Activated T-cell treated with anti-CD3 and anti-CD28 coated beads for 24 hours (primary cell): ENCODE data around the gene DEFB131B.
"Not testable (repeated sequence)": the region's sequence is repeated elsewhere in the genome, so short reads cannot be mapped to it uniquely, and the experiment has no call there.

Experiments
- DNase-seq: peaks from one replicate; pipeline ENCODE4 v3.0.0-alpha.2; 2020; ENCODE audit warnings: low read depth

The DEFB131B gene

GRCh38 chr11:71878059-71878458, at the start of gene DEFB131B:
DEFB131B (plus strand) TSS chr11:71878453; CDS start chr11:71878453, 0 bp downstream.
- not testable (repeated sequence) for DNase-seq

GRCh38 chr11:71829247-71829646, 49.0 kb upstream of the DEFB131B start:
- DNase-seq: not testable (repeated sequence)

DNA sequence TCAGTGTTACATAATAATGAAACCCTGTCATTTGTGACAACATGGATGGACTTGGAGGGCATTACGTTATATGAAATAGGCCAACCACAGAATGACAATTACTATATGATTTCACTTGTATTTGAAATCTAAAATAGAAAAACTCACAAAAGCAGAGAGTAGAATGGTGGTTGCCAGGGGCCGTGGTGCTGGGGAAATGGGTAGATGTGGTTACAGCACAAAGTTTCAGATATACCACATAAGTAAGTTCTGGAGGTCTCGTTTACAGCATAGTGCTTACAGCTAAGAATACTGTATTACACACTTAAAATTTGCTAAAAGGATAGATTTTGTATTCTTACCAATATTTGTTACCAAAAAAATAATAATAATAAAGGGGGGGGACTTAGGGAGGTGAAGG, 48.6 kb upstream of the DEFB131B start:
- DNase-seq: not testable (repeated sequence)

DNA sequence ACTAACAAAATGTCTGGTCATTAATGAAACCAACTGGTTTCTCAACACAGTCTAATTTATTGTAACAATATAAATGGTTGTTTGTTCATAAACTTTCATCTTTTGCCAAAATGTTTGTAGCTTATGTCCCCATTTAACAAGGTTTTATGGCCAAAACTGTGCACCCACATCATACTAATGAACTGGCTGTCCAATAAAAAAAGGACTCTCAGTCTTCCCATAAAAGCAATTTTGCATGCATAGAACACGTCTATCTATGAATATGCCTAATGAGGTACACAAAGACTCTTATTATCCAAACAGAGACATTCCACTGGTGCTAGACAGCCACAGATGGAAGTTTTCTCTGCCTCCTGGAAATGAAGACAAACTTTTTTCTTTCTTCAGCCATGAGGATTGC, 45.4 kb upstream of the DEFB131B start, which contains the start of gene DEFB108B:
TSS of gene DEFB108B (plus strand) at position 390 of the 400 bp plus-strand sequence. CDS start at position 390, 0 bp downstream.
- DNase-seq: not testable (repeated sequence)

DNA sequence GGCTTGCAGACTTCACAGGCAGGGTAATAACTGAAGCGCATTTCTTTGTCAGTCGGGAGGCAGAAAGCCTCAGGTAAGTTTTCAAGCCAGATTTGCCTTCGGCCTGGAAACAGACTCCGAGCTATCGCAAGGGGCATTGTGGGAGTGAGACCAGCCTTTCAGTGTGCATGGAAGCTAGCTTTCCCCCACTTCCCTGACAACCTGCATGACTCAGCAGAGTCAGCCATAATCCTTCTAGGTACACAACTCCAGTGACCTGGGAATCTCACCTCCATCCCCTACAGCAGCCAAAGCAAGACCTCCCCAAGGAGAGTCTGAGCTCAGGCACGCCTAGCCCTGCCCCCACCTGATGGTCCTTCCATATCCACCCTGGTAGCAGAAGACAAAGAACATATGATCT, 35.5 kb upstream of the DEFB131B start:
- not testable (repeated sequence) for DNase-seq

DNA sequence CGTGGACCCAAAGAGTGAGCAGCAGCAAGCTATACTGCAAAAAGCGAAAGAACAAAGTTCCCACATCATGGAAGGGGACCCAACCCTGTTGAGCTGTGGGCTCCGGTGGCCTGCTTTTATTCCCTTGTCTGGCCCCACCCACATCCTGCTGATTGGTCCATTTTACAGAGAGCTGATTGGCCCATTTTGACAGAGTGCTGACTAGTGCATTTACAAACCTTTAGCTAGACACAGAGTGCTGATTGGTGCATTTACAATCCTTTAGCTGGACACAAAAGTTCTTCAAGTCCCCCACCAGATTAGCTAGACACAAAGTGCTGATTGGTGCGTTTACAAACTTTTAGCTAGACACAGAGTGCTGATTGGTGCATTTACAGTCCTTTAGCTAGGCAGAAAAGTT, 34.9 kb upstream of the DEFB131B start:
- DNase-seq: not testable (repeated sequence)

- no peak for DNase-seq
These were observed 34.4 kb upstream of the DEFB131B start for GRCh38 chr11:71843858-71844257.

DNA sequence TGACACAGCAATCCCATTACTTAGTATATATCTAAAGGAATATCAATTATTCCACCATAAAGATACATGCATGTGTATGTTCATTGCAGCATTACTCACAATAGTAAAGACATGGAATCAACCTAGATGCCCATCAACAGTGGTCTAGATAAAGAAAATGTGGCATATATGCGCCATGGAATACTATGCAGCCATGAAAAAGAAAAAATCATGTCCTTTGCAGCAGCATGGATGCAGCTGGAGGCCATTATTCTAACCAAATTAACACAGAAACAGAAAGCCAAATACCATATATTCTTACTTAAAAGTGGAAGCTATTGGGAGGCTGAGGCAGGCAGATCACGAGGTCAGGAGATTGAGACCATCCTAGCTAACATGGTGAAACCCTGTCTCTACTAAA, 24.4 kb upstream of the DEFB131B start:
- DNase-seq: not testable (repeated sequence)

DNA sequence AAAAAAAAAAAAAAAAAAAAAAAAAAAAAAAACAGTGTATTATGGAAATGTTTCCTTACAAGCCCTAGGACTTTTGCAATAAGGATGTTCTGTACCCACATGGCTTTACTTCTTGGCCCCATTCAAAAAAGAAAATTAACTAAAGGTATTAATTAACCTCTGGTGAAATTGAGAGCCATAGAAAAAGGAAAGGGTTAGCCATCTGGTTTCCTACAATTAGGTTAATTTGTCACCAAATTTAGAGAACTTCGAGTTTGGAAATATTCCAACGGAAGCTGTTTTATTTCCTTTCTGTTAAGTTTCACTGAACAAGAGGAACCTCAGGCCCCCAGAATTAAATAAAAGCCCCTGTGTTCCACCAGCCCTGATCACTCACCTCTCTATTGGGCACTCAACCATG, 22.4 kb upstream of the DEFB131B start:
- not testable (repeated sequence) for DNase-seq

- DNase-seq: not testable (repeated sequence)
These were observed 17.4 kb upstream of the DEFB131B start for GRCh38 chr11:71860835-71861234.

DNA sequence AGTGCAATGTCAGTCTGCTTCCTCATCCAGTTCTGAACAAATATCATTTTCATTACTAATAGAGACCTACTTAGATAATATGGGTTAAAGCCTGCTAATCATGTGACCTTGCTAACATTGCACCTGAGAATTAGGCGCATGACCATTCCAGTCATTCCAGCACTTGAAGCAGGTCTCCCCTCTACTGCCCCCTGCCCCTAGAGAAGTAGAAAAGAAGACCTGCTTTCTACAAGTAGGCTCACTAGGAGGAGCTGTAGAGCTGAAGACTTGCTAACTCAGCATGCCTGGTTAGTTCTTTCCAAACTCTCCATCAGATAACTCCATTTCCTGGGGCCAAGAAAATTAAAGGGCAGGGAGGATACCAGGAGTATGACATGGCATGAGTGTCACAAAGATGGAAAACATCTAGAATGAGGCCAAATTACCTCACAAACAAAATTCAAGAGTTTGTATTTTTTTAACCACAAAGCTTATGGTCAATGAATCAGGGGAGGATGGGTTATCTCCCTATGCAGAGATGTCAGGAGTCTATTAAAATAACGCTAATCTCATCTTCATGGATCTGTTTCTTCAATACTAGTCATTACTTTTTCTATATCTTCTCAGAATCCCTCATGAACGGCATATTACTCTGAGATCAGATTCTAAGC, 14.2 kb upstream of the DEFB131B start:
- not testable (repeated sequence) for DNase-seq

- DNase-seq: not testable (repeated sequence)
These were observed 11.0 kb upstream of the DEFB131B start for GRCh38 chr11:71867209-71867608.

DNA sequence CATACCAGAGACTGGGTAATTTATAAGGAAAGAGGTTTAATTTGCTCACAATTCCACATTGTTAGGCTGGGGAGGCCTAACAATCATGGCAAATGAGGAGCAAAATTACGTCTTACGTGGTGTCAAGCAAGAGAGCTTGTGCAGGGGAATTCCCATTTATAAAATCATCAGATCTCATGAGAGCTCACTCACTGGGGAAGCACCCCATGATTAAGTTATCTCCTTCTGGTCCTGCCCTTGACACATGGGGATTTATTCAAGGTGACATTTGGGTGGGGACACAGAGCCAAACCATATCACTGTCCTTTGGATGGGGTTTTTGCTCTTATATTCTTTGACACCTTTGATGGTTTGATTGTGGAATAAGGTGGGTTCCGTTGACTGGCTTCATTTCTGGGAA, 8.3 kb upstream of the DEFB131B start:
- not testable (repeated sequence) for DNase-seq

DNA sequence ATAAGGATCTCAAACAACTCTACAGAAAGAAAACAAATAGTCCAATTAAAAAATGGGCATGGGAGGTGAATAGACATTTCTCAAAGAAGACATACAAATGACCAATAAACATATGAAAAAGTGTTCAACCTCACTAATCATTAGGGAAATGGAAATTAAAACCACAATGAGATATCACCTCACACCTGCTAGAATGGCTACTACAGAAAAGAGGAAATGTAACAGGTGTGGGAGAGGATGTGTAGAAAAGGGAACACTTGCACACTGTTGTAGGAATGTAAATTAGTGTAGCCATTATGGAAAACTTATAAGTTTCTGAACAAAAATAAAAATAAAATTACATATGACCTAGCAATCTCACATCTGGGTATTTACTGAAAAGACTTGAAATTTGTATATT, 7.6 kb upstream of the DEFB131B start:
- not testable (repeated sequence) for DNase-seq

GRCh38 chr11:71876262-71876661, 2.0 kb upstream of the DEFB131B start:
- DNase-seq: not testable (repeated sequence)

DNA sequence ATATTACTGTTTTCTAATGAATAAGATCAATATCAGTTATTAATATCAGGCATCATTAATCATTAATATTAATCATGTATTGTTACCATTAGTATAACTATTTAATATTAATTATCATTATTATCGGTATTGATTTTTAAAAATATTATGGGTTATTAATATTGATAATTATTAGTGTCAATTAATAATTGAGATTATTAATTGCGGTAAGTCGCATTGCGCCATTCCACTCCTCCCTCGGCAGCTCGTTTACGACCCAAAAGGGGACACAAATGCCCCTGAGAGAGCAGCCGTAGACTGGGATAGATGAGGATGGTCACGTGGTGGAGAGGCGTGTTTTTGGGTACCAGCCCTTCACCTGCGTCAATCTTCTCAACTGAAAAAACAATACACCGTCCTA, 7.6 kb downstream of the DEFB131B start:
- DNase-seq: not testable (repeated sequence)

GRCh38 chr11:71888335-71889010, 10.2 kb downstream of the DEFB131B start:
- not testable (repeated sequence) for DNase-seq

DNA sequence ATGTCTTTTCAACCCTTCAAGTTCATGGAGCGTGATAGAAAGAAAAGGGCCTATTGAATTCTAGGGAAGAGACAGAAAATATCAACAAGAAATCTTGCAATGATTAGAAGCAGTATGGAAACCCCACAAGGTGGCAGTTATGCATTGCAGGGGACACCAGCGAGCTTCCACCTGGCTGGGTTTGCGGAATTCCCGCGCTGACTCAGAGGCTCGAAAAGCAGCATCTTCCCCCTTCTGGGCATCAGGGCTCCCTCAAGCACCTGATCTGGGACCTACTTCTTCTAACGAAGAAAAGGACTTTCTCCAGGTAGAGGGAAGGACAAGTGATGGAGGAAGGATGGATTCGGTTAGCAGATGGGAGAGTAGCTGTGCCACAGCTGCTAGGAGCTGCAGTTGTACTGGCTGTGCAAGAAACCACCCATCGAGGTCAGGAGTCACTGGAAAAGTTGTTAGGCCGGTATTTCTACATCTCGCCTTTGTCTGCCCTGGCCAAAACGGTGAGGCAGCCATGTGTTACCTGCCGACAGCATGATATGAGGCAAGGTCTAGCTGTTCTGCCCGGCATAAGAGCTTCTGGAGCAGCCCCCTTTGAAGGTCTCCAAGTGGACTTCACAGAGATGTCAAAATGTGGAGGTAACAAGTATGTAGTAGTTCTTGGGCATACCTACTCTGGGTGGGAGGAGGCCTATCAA, 11.1 kb downstream of the DEFB131B start:
- not testable (repeated sequence) for DNase-seq

DNA sequence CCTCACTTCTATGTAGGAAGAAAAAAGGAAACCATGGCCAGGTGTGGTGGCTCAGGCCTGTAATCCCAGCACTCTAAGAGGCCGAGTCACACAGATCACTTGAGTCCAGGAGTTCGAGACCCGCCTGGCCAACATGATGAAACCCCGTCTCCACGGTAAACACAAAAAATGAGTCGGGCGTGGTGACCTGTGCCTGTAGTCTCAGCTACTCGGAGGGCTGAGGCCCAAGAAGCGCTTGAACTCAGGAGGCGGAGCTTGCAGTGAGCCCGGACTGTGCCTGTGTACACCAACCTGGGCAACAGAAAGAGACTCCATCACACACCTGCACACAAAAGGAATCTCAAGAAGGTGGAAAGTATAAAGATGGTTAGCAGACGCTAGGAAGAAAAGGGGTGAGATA, 17.7 kb downstream of the DEFB131B start:
- DNase-seq: no peak

DNA sequence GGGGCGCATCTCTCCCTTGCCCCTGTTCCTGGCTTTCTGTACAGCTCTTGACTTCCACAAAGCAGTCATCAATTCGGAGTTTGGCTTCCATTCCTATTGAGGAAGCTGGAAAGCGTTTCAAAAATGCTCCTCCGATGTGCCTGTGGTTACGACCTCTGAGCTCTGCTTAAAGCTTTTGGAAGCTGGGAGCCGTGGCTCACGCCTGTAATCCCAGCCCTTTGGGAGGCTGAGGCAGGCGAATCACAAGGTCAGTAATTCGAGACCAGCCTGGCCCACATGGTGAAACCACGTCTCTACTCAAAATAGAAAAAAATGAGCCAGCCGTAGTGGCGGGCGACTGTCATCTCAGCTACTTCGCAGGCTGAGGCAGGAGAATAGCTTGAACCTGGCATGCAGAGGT, 22.9 kb downstream of the DEFB131B start:
- DNase-seq: not testable (repeated sequence)

DNA sequence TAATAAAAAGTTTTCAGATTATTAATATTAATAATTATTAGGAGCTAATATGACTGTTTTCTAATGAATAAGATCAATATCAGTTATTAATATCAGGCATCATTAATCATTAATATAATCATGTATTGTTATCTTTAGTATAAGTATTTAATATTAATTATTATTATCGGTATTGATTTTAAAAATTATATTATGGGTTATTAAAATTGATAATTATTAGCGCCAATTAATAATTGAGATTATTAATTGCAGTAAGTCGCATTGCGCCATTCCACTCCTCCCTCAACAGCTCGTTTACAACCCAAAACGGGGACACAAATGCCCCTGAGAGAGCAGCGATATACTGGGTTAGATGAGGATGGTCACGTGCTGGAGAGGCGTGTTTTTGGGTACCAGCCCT, 30.0 kb downstream of the DEFB131B start:
- no peak for DNase-seq

GRCh38 chr11:71910775-71911174, 32.5 kb downstream of the DEFB131B start:
- DNase-seq: not testable (repeated sequence)
